HepG2 (cell line): ENCODE results near the gene NEURL2. TPM values are rescaled to one million over a fixed set of nuclear protein-coding genes. Genes with fewer than 3 reads are reported as not detected.

Experiments used
- ARID2 ChIP-seq: sonication (generic); formaldehyde crosslinking; IDR thresholded peaks from 2 replicates; pipeline ENCODE4 v1.8.1; 2022; ENCODE audit warnings: mild to moderate bottlenecking, missing genetic modification reagents, borderline replicate concordance
- ARID3A ChIP-seq: IDR thresholded peaks from 2 replicates; pipeline ENCODE4 v1.6.1; 2012; ENCODE audit warnings: low read depth, low read length, improper control_type of control experiment
- CENPX ChIP-seq: sonication (generic); formaldehyde crosslinking; IDR thresholded peaks from 2 replicates; pipeline ENCODE4 v1.9.0; 2021; ENCODE audit warnings: mild to moderate bottlenecking, missing genetic modification reagents, moderate library complexity
- CREM ChIP-seq, 2 experiments: sonication (generic) in 1 of 2; formaldehyde crosslinking in 1 of 2; IDR thresholded peaks; 2 replicates each; pipeline versions ENCODE4 v1.4.0 to v1.6.1; 2016 to 2020; ENCODE audit warnings: antibody characterized with exemption in 1 of 2, mild to moderate bottlenecking in 1 of 2, missing genetic modification reagents in 1 of 2
- CTCF ChIP-seq: sonication (generic); formaldehyde crosslinking; IDR thresholded peaks from 2 replicates; pipeline ENCODE4 v1.5.0; 2020; ENCODE audit warnings: mild to moderate bottlenecking, missing genetic modification reagents, moderate library complexity
- ELF3 ChIP-seq: IDR thresholded peaks from 2 replicates; pipeline ENCODE4 v1.6.1; 2016; ENCODE audit warnings: missing genetic modification reagents, missing compliant biosample characterization
- FUBP1 ChIP-seq: sonication (generic); formaldehyde crosslinking; IDR thresholded peaks from 2 replicates; pipeline ENCODE4 v1.5.1; 2020; ENCODE audit warnings: missing genetic modification reagents, mild to moderate bottlenecking, borderline replicate concordance
- GFI1 ChIP-seq: sonication (generic); formaldehyde crosslinking; IDR thresholded peaks from 2 replicates; pipeline ENCODE4 v1.5.0; 2020; ENCODE audit warnings: missing genetic modification reagents, mild to moderate bottlenecking, borderline replicate concordance
- HES4 ChIP-seq: sonication (generic); formaldehyde crosslinking; IDR thresholded peaks from 2 replicates; pipeline ENCODE4 v1.9.0; 2021; ENCODE audit warnings: mild to moderate bottlenecking, missing genetic modification reagents, borderline replicate concordance
- LCORL ChIP-seq, 2 experiments: fragments of 450-650 bp in 1 of 2; sonication (generic) in 1 of 2; formaldehyde crosslinking in 1 of 2; IDR thresholded peaks; 2 replicates each; pipeline versions ENCODE4 v1.5.0 to v1.6.1; 2017 to 2020; ENCODE audit warnings: antibody characterized with exemption in 1 of 2, missing genetic modification reagents in 1 of 2
- MBD4 ChIP-seq: IDR thresholded peaks from 2 replicates; pipeline ENCODE4 v1.6.1; 2012; ENCODE audit warnings: low read length, inconsistent platforms, borderline replicate concordance
- RFX1 ChIP-seq: fragments of 450-650 bp; IDR thresholded peaks from 2 replicates; pipeline ENCODE4 v1.6.1; 2017
- SMARCC2 ChIP-seq: fragments of 450-650 bp; IDR thresholded peaks from 2 replicates; pipeline ENCODE4 v1.6.1; 2017; ENCODE audit warnings: antibody characterized with exemption, mild to moderate bottlenecking
- SNAI1 ChIP-seq: sonication (generic); formaldehyde crosslinking; IDR thresholded peaks from 2 replicates; pipeline ENCODE4 v1.5.0; 2020; ENCODE audit warnings: mild to moderate bottlenecking, missing genetic modification reagents, borderline replicate concordance
- SUZ12 ChIP-seq: fragments of 150-350 bp; IDR thresholded peaks from 2 replicates; pipeline ENCODE4 v1.6.1; 2014; ENCODE audit warnings: low read depth, low read length
- ZKSCAN5 ChIP-seq: sonication (generic); formaldehyde crosslinking; IDR thresholded peaks from 2 replicates; pipeline ENCODE4 v1.5.1; 2020; ENCODE audit warnings: mild to moderate bottlenecking, missing genetic modification reagents
- ZNF446 ChIP-seq: sonication (generic); formaldehyde crosslinking; IDR thresholded peaks from 2 replicates; pipeline ENCODE4 v1.5.0; 2020; ENCODE audit warnings: mild to moderate bottlenecking, missing genetic modification reagents
- ZNF598 ChIP-seq: sonication (generic); formaldehyde crosslinking; IDR thresholded peaks from 2 replicates; pipeline ENCODE4 v1.5.1; 2020; ENCODE audit warnings: mild to moderate bottlenecking, missing genetic modification reagents, borderline replicate concordance
- ZNF660 ChIP-seq: sonication (generic); formaldehyde crosslinking; IDR thresholded peaks from 2 replicates; pipeline ENCODE4 v1.5.1; 2020; ENCODE audit warnings: mild to moderate bottlenecking, low read depth, missing genetic modification reagents, borderline replicate concordance
- ZNF841 ChIP-seq: sonication (generic); formaldehyde crosslinking; IDR thresholded peaks from 2 replicates; pipeline ENCODE4 v1.8.1; 2023; ENCODE audit warnings: missing genetic modification reagents, borderline replicate concordance
- ZNF883 ChIP-seq: sonication (generic); formaldehyde crosslinking; IDR thresholded peaks from 2 replicates; pipeline ENCODE4 v1.5.1; 2020; ENCODE audit warnings: mild to moderate bottlenecking, missing genetic modification reagents; ENCODE audit errors: not compliant biosample characterization
- polyA plus RNA-seq, 8 experiments: library from polyadenylated mRNA; depleted of rRNA in 3 of 8; stranded (reverse) in 7 of 8; unstranded in 1 of 8; fragments of >200 nt; fragmentation: Illumina TruSeq in 4 of 8; extraction: Trizol in 4 of 8; gene quantifications; 2 replicates each; pipeline versions ENCODE4 v1.2.1 to v1.2.3, GENCODE V29; 2011 to 2016; ENCODE audit warnings: low read depth in 4 of 8, missing spikeins in 1 of 8, mixed read lengths in 1 of 8; ENCODE audit not compliant: insufficient read depth in 1 of 8
- total RNA-seq, 5 experiments: library from RNA; depleted of rRNA; stranded (reverse); fragments of >200 nt; fragmentation: Illumina TruSeq; extraction: Trizol; gene quantifications; 2 replicates each; pipeline ENCODE4 v1.2.3, GENCODE V29; 2016; ENCODE audit warnings: low read depth in 1 of 5

The NEURL2 gene
- total and polyA plus RNA-seq, 2 of the 13 experiments (the other 11 are each of a cell fraction or from before 2014, with no cell fraction given): 7.2 to 9.7 TPM

GRCh38 chr20:45934586-45935415, 43.8 kb upstream of the NEURL2 start, which contains the start of gene PCIF1 (continued):
- TF ChIP-seq FUBP1: no peak
- TF ChIP-seq CENPX: no peak
- TF ChIP-seq ZNF841 (CRISPR knock-in tag): no peak
- TF ChIP-seq HES4 (CRISPR knock-in tag): peak; percentile 99
- no peak for TF ChIP-seq LCORL (IDR thresholded peaks at IDR 0.05)
- TF ChIP-seq LCORL (CRISPR knock-in tag; IDR thresholded peaks at IDR 0.05): 0 out of 2 replicates have a peak, but pooled peaks have one; percentile 77
- no peak; the same call in 1 of the 2 replicates for TF ChIP-seq GFI1 (CRISPR knock-in tag)
- TF ChIP-seq ZNF660 (CRISPR knock-in tag): peak; percentile 97; the same call in 1 of the 2 replicates
- TF ChIP-seq CREM (IDR thresholded peaks at IDR 0.05): no peak; the same call in none of the 2 replicates
- TF ChIP-seq CREM (CRISPR knock-in tag; IDR thresholded peaks at IDR 0.05): no peak
- peak; percentile 97 for TF ChIP-seq ZNF883 (CRISPR knock-in tag)
- TF ChIP-seq ARID3A: no peak; the same call in 1 of the 2 replicates
- TF ChIP-seq ARID2 (CRISPR knock-in tag): no peak
- peak; percentile 86; the same call in 1 of the 2 replicates for TF ChIP-seq SNAI1 (CRISPR knock-in tag)
- peak; percentile 46; the same call in 1 of the 2 replicates for TF ChIP-seq RFX1
- TF ChIP-seq ZNF446 (CRISPR knock-in tag): peak; percentile 98
- TF ChIP-seq SUZ12: no peak
- peak; percentile 34; the same call in 1 of the 2 replicates for TF ChIP-seq ZKSCAN5 (CRISPR knock-in tag)
- no peak for TF ChIP-seq MBD4
- peak; percentile 77 for TF ChIP-seq ELF3 (CRISPR knock-in tag)
- 0 out of 2 replicates have a peak, but pooled peaks have one; percentile 39 for TF ChIP-seq ZNF598 (CRISPR knock-in tag)
- no peak for TF ChIP-seq CTCF (CRISPR knock-in tag)
- TF ChIP-seq SMARCC2: no peak
